ENCODE results near the gene GNA15.
A peak's percentile ranks its signal among the peaks of the same experiment; 100 is the strongest.
"Not testable (repeated sequence)": the region's sequence is repeated elsewhere in the genome, so short reads cannot be mapped to it uniquely, and the experiment has no call there.

The GNA15 gene

DNA sequence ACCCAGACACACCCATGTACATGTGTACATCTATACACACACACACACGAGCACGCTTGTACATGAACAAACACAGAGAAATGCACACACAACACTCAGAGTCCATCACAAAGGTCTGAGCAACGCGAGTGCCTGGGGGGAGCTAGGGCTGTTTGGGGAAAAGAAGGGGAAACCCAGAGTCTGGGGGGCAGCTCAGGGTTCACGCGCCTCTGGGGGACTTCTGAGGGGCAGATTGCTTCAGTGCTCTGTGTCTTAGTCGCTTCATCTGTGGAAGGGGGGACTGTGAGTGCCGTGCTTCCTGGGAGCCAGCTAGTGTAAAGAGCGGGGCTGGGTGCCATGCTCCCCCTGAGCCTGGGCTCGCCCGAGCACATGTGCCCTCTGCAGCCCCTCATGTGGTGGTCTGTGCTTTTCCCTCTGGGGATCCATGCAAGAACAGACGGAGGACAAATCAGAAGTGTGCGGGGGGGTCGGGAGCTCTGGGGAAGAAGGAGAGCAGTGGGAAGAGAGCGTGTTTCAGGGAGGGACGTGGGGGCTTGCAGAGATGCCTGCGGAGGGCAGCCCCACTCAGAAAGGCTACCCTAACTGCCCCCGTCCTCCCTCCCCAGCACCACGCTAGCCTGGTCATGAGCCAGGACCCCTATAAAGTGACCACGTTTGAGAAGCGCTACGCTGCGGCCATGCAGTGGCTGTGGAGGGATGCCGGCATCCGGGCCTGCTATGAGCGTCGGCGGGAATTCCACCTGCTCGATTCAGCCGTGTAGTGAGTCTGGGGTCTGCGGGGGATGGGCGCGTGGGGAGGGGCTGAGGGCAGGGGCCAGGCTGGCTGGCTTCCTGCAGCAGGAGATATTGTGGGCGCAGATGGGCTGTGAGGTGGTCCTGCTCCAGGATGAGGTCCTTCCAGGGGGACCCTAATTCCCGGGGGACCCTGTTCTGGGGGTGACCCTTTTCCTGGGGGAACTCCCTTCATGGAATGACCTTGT lies 14.0 kb downstream of the GNA15 start:
- no peak for DNase-seq (ENCODE audit: low spot score)

- no peak for DNase-seq (ENCODE audit: low spot score)
These were observed 15.0 kb downstream of the GNA15 start for GRCh38 chr19:3150739-3151329.

DNA sequence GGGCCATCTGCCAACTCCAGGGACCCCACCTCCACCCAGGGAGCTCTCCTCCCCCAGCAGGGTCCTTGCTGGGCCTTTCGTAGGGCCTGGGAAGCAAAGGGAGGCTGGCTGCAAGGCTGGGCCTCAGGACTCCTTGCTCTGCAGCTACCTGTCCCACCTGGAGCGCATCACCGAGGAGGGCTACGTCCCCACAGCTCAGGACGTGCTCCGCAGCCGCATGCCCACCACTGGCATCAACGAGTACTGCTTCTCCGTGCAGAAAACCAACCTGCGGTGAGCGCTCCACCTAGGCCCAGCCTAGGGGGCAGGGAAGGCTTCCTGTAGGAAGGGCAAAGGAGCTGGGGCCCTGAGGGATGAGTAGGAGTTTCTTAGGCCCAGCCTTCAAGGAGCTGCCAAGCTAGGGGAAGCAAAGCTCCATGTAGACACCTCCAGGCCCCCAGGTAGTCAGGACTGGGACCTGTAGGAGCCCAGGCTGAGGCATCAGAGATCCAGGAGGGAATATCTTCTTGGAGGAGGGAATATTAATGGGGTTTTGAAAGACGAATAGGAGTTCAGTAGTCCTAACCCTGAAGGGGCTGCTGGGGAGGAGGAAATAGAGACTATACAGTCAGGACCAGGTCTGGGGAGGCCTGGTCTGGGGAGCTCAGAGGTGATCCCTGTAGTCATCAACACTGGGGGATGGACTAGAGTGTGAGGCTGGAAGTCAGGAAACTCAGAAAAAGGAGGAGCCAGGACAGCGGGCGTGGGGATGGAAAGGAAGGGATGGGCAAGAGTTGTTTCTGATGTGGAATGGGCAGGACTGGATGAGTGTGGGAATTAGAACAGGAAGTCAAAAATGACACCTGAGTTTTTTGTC lies 16.0 kb downstream of the GNA15 start:
- DNase-seq (ENCODE audit: low spot score), result no peak

GRCh38 chr19:3152419-3152780 lies 16.6 kb downstream of the GNA15 start:
- DNase-seq (ENCODE audit: low spot score), result no peak

GRCh38 chr19:3153286-3154230 lies 17.7 kb downstream of the GNA15 start:
- no peak for DNase-seq (ENCODE audit: low spot score)

- not testable (repeated sequence) for DNase-seq (ENCODE audit: low spot score)
These were observed 18.6 kb downstream of the GNA15 start for GRCh38 chr19:3154447-3154846.

DNA sequence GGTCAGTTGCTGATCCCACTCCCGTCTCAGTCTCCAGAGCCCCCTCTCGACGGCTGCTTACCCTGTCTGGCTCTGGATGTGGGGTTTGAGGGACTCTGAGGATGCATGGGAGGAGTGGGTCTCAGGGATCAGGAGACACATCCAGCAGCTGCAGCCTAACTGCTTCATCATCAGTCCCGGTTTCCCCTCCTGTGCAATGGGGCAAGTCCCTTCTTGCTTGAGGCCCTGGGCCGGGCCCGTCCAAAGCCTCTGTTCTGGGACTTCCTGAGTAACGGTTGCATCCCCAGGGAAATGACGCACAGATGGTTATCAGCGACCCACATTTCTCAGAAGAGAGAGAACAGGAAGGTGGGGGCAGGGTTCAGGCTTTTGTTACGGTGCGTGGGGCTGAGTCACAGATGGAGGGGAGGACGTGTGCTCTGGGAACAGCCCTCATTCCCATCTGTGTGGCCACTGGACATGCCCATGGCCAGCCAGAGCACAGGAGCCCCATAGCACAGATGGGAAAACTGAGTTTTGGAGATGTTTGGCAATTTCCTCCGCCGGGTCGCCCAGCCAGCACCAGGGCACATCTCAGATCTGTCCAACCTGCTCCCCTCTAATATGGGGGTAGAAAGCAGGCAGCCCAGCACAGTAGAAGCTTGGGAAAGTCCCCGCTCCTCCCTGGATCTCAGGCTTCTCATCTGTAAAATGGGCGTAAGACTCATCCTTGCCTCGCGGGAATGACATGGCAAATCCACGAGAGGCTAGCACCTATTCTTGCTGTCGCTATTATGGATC lies 19.3 kb downstream of the GNA15 start:
- no peak for DNase-seq (ENCODE audit: low spot score)

GRCh38 chr19:3157096-3157845 lies 21.4 kb downstream of the GNA15 start:
- no peak for DNase-seq (ENCODE audit: low spot score)

DNA sequence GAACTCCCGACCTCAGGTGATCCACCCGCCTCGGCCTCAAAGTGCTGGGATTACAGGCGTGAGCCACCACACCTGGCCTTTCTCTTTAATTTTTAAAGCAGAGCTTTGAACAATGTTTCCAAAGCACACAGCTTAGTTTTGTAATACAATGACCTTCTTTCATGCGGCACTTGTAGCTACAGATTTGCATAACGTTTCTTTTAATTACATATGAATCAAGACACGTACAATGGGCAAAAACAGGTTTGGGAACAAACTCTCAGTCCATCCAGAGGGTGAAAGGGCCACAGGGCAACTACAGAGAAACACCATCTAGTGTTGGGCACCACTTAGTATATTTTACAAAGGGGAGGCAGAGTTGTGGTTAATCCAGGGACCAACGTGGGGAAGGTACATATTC lies 23.7 kb downstream of the GNA15 start:
- DNase-seq (ENCODE audit: low spot score), result no peak

- DNase-seq (ENCODE audit: low spot score), result no peak
These were observed 24.4 kb downstream of the GNA15 start for GRCh38 chr19:3160219-3160618.

DNA sequence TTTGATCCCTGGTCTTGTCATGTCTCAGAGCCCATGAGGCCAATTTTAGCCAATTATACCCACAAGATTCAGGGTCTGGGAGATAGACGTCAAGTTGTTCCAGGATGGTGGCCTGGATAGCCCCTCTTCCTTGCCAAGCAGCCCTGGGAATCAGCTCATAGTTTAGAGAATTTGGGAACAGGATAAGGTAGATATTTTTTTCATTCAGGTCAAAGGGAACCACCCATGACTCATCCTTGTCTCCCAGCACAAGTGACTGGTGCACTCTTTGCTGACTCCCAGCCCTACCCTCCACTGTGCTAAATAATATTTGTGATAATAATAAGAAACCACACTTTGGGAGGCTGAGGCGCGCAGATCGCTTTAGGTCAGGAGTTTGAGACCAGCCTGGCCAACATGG lies 25.6 kb downstream of the GNA15 start:
- DNase-seq (ENCODE audit: low spot score), result no peak

GRCh38 chr19:3162418-3163229 lies 26.8 kb downstream of the GNA15 start:
- DNase-seq (ENCODE audit: low spot score), result no peak

GRCh38 chr19:3163230-3163886 lies 27.5 kb downstream of the GNA15 start:
- peak; percentile 64 for DNase-seq (ENCODE audit: low spot score)

DNA sequence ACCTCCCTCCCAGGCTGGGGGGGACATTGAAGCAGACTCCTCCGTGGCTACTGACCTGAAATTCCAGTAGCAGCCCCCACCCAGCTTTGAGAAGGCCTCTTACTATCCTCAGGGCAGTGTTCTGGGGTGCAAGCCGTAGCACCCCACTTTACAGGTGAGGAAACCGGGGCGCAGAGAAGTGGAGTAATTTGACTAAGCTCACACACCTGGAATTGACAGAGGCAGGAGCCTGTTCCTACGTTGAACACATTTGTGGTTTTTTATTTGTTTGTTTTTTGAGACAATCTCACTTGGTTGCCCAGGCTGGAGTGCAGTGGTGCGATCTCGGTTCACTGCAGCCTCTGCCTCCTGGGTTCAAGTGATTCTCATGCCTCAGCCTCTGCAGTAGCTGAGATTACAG lies 28.1 kb downstream of the GNA15 start:
- DNase-seq (ENCODE audit: low spot score), result no peak

GRCh38 chr19:3167533-3168272 lies 31.9 kb downstream of the GNA15 start:
- no peak for DNase-seq (ENCODE audit: low spot score)

DNA sequence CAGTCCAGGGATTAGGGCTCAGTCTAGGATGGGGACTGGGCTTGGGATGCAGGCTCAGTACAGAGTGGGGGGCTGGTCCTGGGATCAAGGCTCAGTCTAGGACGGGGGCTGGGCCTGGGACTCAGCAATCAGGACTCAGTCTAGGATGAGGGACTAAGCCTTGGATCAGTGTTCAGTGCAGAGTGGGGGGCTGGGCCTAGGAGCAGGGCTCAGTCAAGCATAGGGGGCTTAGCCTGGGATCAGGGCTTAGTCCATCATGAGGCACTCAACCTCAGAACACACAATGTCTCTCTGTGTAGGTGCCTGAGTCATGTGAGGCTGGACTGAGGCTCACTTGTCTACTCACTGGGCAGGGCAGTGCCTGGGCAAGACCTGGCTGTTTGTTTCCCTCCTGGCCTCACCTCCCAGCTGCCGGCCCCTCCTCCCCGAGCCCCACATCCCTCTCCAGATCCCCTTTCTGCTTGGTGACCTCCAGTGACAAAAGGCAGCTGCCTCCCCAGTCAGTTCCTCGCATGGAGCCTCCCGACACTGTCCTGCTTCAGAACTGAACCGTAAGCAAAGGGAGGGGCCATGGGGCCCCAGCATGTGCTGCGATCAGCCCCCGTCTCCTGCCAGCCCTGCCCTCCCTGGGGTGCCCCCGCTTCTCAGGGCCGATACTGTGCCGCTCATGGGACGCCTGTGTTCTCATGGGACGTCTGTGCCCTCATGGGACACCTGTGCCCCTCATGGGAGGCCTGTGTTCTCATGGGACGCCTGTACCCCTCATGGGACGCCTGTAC lies 36.2 kb downstream of the GNA15 start:
- no peak for DNase-seq (ENCODE audit: low spot score)

GRCh38 chr19:3172673-3173000 lies 36.8 kb downstream of the GNA15 start:
- not testable (repeated sequence) for DNase-seq (ENCODE audit: low spot score)
